GM12878 (cell line): ENCODE measurements around the gene PNLDC1. TPM values are rescaled to one million over a fixed set of nuclear protein-coding genes. Genes with fewer than 3 reads are reported as not detected.

Source experiments
- ATAC-seq: fragments of 200-7000 bp; cut with Tn5 transposase; 3 replicates; pipeline ENCODE4 v1.9.1; 2020; ENCODE audit warnings: mild to moderate bottlenecking, moderate library complexity
- BruUV-seq: library from RNA; stranded (reverse); fragments of 400-500 nt; replicated peaks from 2 replicates; lab custom pipeline; 2021; lab: Mats Ljungman, UMichigan
- CTCF ChIA-PET: fragments of 300-600 bp; sonication (Branson Sonifier 250); formaldehyde crosslinking; extraction: SDS; loops from one replicate; lab custom pipeline; 2021; ENCODE audit warnings: inconsistent platforms; lab: Yijun Ruan, JAX
- POLR2A ChIA-PET: fragments of 350-600 bp; formaldehyde crosslinking; extraction: SDS; loops from one replicate; lab custom pipeline; 2021; ENCODE audit warnings: inconsistent platforms; lab: Charles Lee
- RAD21 ChIA-PET: fragments of 300-600 bp; sonication (Branson Sonifier 250); formaldehyde crosslinking; loops from one replicate; lab custom pipeline; 2023; ENCODE audit warnings: antibody characterized with exemption; ENCODE audit not compliant: unreplicated experiment; lab: Charles Lee
- SMC1A ChIA-PET: fragments of 300-600 bp; sonication (Branson Sonifier 250); formaldehyde crosslinking; loops from one replicate; lab custom pipeline; 2023; ENCODE audit not compliant: unreplicated experiment, uncharacterized antibody; lab: Charles Lee
- DNase-seq: peaks from one replicate; pipeline ENCODE4 v3.0.0-alpha.2; 2011; ENCODE audit warnings: low read depth, low spot score
- FAIRE-seq: peaks from 3 replicates; lab custom pipeline; 2011; peaks lifted over from hg19 to GRCh38; lab: Jason Lieb, UNC
- H2AFZ ChIP-seq: 2 replicates; pipeline ENCODE4 v1.6.0; 2011; ENCODE audit warnings: low read depth, low read length, control low read depth; ENCODE audit not compliant: control insufficient read depth
- H3K27ac ChIP-seq: 2 replicates; pipeline ENCODE4 v1.5.1; 2011; ENCODE audit warnings: control low read depth; ENCODE audit not compliant: control insufficient read depth, insufficient read depth
- H3K27me3 ChIP-seq, 2 experiments: replicated peaks in 1 of 2; 2 replicates each; pipeline versions ENCODE4 v1.6.0 to v1.6.1; 2011; ENCODE audit warnings: low read length in 1 of 2; ENCODE audit not compliant: control insufficient read depth in 2 of 2, insufficient read depth in 2 of 2
- H3K36me3 ChIP-seq, 2 experiments: 2 replicates each; pipeline ENCODE4 v1.5.1; 2011; ENCODE audit warnings: low read length in 1 of 2; ENCODE audit not compliant: control insufficient read depth in 2 of 2, insufficient read depth in 2 of 2
- H3K4me1 ChIP-seq: 2 replicates; pipeline ENCODE4 v1.6.1; 2011; ENCODE audit warnings: mild to moderate bottlenecking, low read length, moderate library complexity, mixed read lengths; ENCODE audit not compliant: control insufficient read depth, insufficient read depth
- H3K4me2 ChIP-seq: 2 replicates; pipeline ENCODE4 v1.6.0; 2011; ENCODE audit warnings: control low read depth; ENCODE audit not compliant: control insufficient read depth, insufficient read depth
- H3K4me3 ChIP-seq: fragments of 200-600 bp; sonication (generic); 2 replicates; pipeline ENCODE4 v1.5.1; 2016
- H3K79me2 ChIP-seq: 2 replicates; pipeline ENCODE4 v1.6.0; 2011; ENCODE audit warnings: low read length; ENCODE audit not compliant: control insufficient read depth, insufficient read depth
- H3K9ac ChIP-seq: 2 replicates; pipeline ENCODE4 v1.8.0; 2011; ENCODE audit warnings: low read length, control low read depth, mixed read lengths; ENCODE audit not compliant: control insufficient read depth, insufficient read depth
- H3K9me3 ChIP-seq: replicated peaks from 3 replicates; pipeline ENCODE4 v1.5.1; 2011; ENCODE audit warnings: mild to moderate bottlenecking, low read length; ENCODE audit not compliant: control insufficient read depth, insufficient read depth
- H4K20me1 ChIP-seq: 2 replicates; pipeline ENCODE4 v1.6.0; 2011; ENCODE audit not compliant: control insufficient read depth, insufficient read depth
- ASH2L ChIP-seq: fragments of 300-600, 200-600 bp; sonication (generic); IDR thresholded peaks from 2 replicates; pipeline ENCODE4 v1.6.1; 2017; ENCODE audit warnings: low read depth, mild to moderate bottlenecking, borderline replicate concordance
- BRCA1 ChIP-seq: IDR thresholded peaks from 2 replicates; pipeline ENCODE4 v1.6.1; 2011; ENCODE audit warnings: low read depth, low read length, improper control_type of control experiment
- CEBPB ChIP-seq, 2 experiments: fragments of 150-350 bp in 1 of 2; IDR thresholded peaks; 2 replicates each; pipeline ENCODE4 v1.6.1; 2012 to 2014; ENCODE audit warnings: low read depth in 2 of 2, low read length in 2 of 2, borderline replicate concordance in 1 of 2, inconsistent platforms in 1 of 2
- CREB1 ChIP-seq: IDR thresholded peaks from 2 replicates; pipeline ENCODE4 v1.6.1; 2012; ENCODE audit warnings: low read depth, mild to moderate bottlenecking, inconsistent platforms
- EP300 ChIP-seq, 2 experiments: fragments of 150-350 bp in 1 of 2; IDR thresholded peaks; 2 replicates each; pipeline ENCODE4 v1.6.1; 2011 to 2012; ENCODE audit warnings: low read depth in 2 of 2, low read length in 2 of 2, borderline replicate concordance in 1 of 2, improper control_type of control experiment in 1 of 2, inconsistent platforms in 1 of 2; ENCODE audit not compliant: control insufficient read depth in 1 of 2
- FOXK2 ChIP-seq: fragments of 450-650 bp; IDR thresholded peaks from 2 replicates; pipeline ENCODE4 v1.6.1; 2017; ENCODE audit warnings: mild to moderate bottlenecking, moderate library complexity
- HCFC1 ChIP-seq: fragments of 150-350 bp; IDR thresholded peaks from 2 replicates; pipeline ENCODE4 v1.6.1; 2014; ENCODE audit warnings: low read length
- HDAC2 ChIP-seq: fragments of 200-600 bp; sonication (generic); IDR thresholded peaks from 2 replicates; pipeline ENCODE4 v1.6.1; 2017
- KDM1A ChIP-seq: fragments of 200-600 bp; sonication (generic); IDR thresholded peaks from 2 replicates; pipeline ENCODE4 v1.6.1; 2016; ENCODE audit warnings: borderline replicate concordance
- MYB ChIP-seq: fragments of 150-350 bp; IDR thresholded peaks from 2 replicates; pipeline ENCODE4 v1.6.1; 2014; ENCODE audit warnings: mild to moderate bottlenecking, low read depth, low read length, borderline replicate concordance
- NRF1 ChIP-seq: conservative IDR thresholded peaks from 2 replicates; pipeline ENCODE4 v1.6.1; 2011; ENCODE audit warnings: mild to moderate bottlenecking, low read depth, low read length, improper control_type of control experiment
- PAX5 ChIP-seq: IDR thresholded peaks from 2 replicates; pipeline ENCODE4 v1.6.1; 2011; ENCODE audit warnings: low read depth, low read length, borderline replicate concordance
- SMC3 ChIP-seq: IDR thresholded peaks from 2 replicates; pipeline ENCODE4 v1.6.1; 2011; ENCODE audit warnings: low read length, improper control_type of control experiment, borderline replicate concordance
- TCF3 ChIP-seq: IDR thresholded peaks from 2 replicates; pipeline ENCODE4 v1.6.1; 2012; ENCODE audit warnings: low read depth, mild to moderate bottlenecking, low read length, borderline replicate concordance; ENCODE audit not compliant: insufficient read depth
- ZNF207 ChIP-seq: fragments of 450-650 bp; IDR thresholded peaks from 2 replicates; pipeline ENCODE4 v1.6.1; 2014; ENCODE audit warnings: antibody characterized with exemption, mild to moderate bottlenecking, borderline replicate concordance
- WGBS: methylation state at CpG from one replicate; pipeline ENCODE4 v1.1.6; 2016; ENCODE audit warnings: low lambda C conversion rate; ENCODE audit not compliant: insufficient replicate concordance, insufficient coverage; ENCODE audit errors: missing lambda C conversion rate; 5-methylcytosine and 5-hydroxymethylcytosine counted together
- in situ Hi-C: fragments of 300-500 bp; cut with MboI; formaldehyde crosslinking; loops from 9 replicates; pipeline ENCODE4 v1.14.3; 2018; ENCODE audit warnings: mixed read lengths
- intact Hi-C: fragments of 100-400 bp; cut with micrococcal nuclease; formaldehyde crosslinking; loops from one replicate; pipeline ENCODE4 v1.14.2; 2022; ENCODE audit not compliant: unreplicated experiment
- polyA plus RNA-seq, 11 experiments: library from polyadenylated mRNA; depleted of rRNA in 4 of 11; unstranded in 6 of 11; stranded (reverse) in 5 of 11; fragments of >200 nt; fragmentation: Nextera tagmentation in 4 of 11; fragmentation: Illumina TruSeq in 1 of 11; extraction: Ambion mirVana in 4 of 11; extraction: Trizol in 1 of 11; gene quantifications; 1 replicate in 1 of 11; 2 replicates in 10 of 11; pipeline versions ENCODE4 v1.2.1 to v1.2.3, GENCODE V29; 2011 to 2016; ENCODE audit warnings: inconsistent platforms in 2 of 11, missing spikeins in 2 of 11, low read depth in 1 of 11
- total RNA-seq, 4 experiments: library from RNA; depleted of rRNA in 3 of 4; stranded (reverse); fragments of >200 nt in 3 of 4; fragmentation: Illumina TruSeq in 1 of 4; extraction: Trizol in 1 of 4; gene quantifications; 2 replicates each; pipeline versions ENCODE4 v1.2.1 to v1.2.3, GENCODE V29; 2013 to 2021
- TF ChIP-seq, protein P1 (sequence below): IDR thresholded peaks from 2 replicates; pipeline ENCODE4 v1.6.1; 2012; ENCODE audit warnings: low read depth, low read length, improper control_type of control experiment
- TF ChIP-seq, protein P2 (sequence below): IDR thresholded peaks from 2 replicates; pipeline ENCODE4 v1.6.1; 2012; ENCODE audit warnings: low read depth, low read length, improper control_type of control experiment
- TF ChIP-seq, protein P3 (sequence below), 3 experiments: IDR thresholded peaks in 2 of 3; conservative IDR thresholded peaks in 1 of 3; 2 replicates each; pipeline ENCODE4 v1.5.1; 2011; ENCODE audit warnings: low read depth in 3 of 3, low read length in 3 of 3, mild to moderate bottlenecking in 3 of 3, control low read depth in 2 of 3, moderate library complexity in 2 of 3, inconsistent platforms in 1 of 3, mixed read lengths in 1 of 3; ENCODE audit not compliant: control insufficient read depth in 2 of 3, insufficient read depth in 1 of 3; ENCODE audit errors: extremely low read depth in 1 of 3

PNLDC1 gene
- total and polyA plus RNA-seq, 10 of the 15 experiments (the other 5 are each of a cell fraction or from before 2014, with no cell fraction given): 0.06 to 0.25 (median 0.09) TPM; not detected in 2

DNA sequence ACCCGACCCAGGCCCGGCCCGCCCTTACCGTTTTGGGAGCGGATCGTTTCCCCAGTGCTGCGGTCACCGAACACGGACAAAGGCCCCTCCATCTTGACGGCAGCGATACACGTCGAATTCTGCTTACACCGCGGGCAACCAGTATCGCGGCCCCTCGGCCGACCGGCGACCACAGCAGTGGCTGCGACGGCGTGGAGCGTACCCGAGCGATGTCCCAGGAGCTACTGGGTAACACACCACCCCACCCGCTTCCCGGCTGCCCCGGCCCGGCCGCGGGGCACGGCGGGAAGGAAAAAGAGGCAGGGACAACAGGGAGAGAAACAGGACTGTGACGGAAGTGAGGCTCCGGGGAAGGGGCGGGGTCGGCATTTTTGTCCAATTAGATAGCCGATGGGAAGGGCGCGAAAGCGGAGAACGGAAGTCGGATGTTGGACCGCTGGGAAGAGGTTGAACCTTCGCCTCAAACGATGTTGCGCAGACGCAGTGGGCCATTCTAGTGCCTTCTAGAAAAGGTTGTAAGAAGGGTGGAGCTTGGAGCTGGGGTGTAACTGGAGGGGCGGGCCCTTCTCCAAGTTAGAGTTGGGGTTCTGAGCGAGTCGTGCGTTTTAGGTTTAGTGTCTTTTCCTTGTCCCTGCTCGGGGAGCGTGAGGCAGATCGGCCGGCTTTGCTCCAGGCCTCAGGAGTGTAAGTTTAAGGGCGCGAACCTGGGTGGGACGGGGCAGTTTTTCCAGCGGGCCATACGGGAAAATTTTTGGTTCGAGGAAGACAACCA lies 10.5 kb upstream of the PNLDC1 start, which contains the start of gene TCP1:
TCP1 (minus strand) TSS at position 226 of the 772 bp plus-strand sequence; CDS start at position 92, 134 bp downstream.
- RAD21 ChIA-PET: interaction anchor here (0.7 to 5.5 kb wide), 14 partner anchors 12 to 193 kb away, joined by 3 to 52 read pairs (median 4); partner anchors contain the start of genes ACAT2 and WTAP
- Histone ChIP-seq H2AFZ (peak within 1 kb of the TSS; percentile 89), H3K4me1 (no peaks in the 10 kb centered on the region; the same call in 1 of the 2 replicates), H3K36me3 (peaks cover 0 to 9% of the 10 kb centered on the region in 2 experiments; a peak in 2 of 4 replicates), H3K27me3 (no peaks in the 10 kb centered on the region), H3K79me2 (peaks cover 87% of the 10 kb centered on the region), H3K4me2 (peak within 1 kb of the TSS; percentile 67), H3K9ac (peak within 1 kb of the TSS; percentile 92), H3K4me3 (peak within 1 kb of the TSS; percentile 90), H3K9me3 (no peaks in the 10 kb centered on the region), H3K27ac (peak within 1 kb of the TSS; percentile 87), H4K20me1 (no peaks in the 10 kb centered on the region)
- DNase-seq (peak; percentile 99), ATAC-seq (peak; percentile 86), FAIRE-seq (peak; percentile 90)
- POLR2A ChIA-PET: interaction anchor here (0.6 to 5.3 kb wide), 19 partner anchors 12 to 194 kb away, joined by 3 to 85 read pairs (median 4); partner anchors contain the start of genes ACAT2 and WTAP
- in situ Hi-C loops (no loop called here), intact Hi-C loops (loop anchor here (1.0 to 5.0 kb wide), 5 partner anchors 27 to 183 kb away; partner anchors contain the start of genes ACAT2, SOD2 and WTAP)
- SMC1A ChIA-PET: interaction anchor here (0.9 to 8.4 kb wide), 13 partner anchors 9 to 189 kb away, joined by 3 to 108 read pairs (median 9); partner anchors contain the start of genes ACAT2 and WTAP
- CTCF ChIA-PET: interaction anchor here (0.8 to 4.7 kb wide), 9 partner anchors 17 to 193 kb away, joined by 3 to 46 read pairs (median 5); partner anchors contain the start of genes SOD2 and WTAP
- no TSS peak for BruUV-seq
- WGBS: under 1% methylated on average over 60 of the region's 64 CpGs
- peak; percentile 58; the same call in 1 of the 2 replicates for TF ChIP-seq TCF3
- TF ChIP-seq NRF1: peak; percentile 90
- TF ChIP-seq, protein P1, sequence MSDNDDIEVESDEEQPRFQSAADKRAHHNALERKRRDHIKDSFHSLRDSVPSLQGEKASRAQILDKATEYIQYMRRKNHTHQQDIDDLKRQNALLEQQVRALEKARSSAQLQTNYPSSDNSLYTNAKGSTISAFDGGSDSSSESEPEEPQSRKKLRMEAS: no peak
- TF ChIP-seq KDM1A: no peak
- TF ChIP-seq CEBPB (IDR thresholded peaks at IDR 0.05; ENCODE audit: borderline replicate concordance in 1 of 2, low read depth in 2 of 2, low read length in 2 of 2): no peak
- no peak for TF ChIP-seq PAX5
- TF ChIP-seq HDAC2: no peak
- no peak for TF ChIP-seq BRCA1
- peak in 1 of 2 experiments; percentile 88; a peak in 1 of 4 replicates for TF ChIP-seq EP300 (IDR thresholded peaks at IDR 0.05; ENCODE audit: borderline replicate concordance in 1 of 2, control insufficient read depth in 1 of 2, low read depth in 2 of 2, low read length in 2 of 2)
- TF ChIP-seq CREB1: peak; percentile 74
- peak; percentile 49 for TF ChIP-seq ZNF207
- TF ChIP-seq ASH2L: no peak
- TF ChIP-seq, protein P2, sequence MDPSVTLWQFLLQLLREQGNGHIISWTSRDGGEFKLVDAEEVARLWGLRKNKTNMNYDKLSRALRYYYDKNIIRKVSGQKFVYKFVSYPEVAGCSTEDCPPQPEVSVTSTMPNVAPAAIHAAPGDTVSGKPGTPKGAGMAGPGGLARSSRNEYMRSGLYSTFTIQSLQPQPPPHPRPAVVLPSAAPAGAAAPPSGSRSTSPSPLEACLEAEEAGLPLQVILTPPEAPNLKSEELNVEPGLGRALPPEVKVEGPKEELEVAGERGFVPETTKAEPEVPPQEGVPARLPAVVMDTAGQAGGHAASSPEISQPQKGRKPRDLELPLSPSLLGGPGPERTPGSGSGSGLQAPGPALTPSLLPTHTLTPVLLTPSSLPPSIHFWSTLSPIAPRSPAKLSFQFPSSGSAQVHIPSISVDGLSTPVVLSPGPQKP: peak; percentile 73; the same call in 1 of the 2 replicates
- no peak for TF ChIP-seq MYB
- TF ChIP-seq HCFC1: peak; percentile 54
- peak; percentile 5; the same call in 1 of the 2 replicates for TF ChIP-seq SMC3
- peak; percentile 89 for TF ChIP-seq FOXK2
- TF ChIP-seq, protein P3, sequence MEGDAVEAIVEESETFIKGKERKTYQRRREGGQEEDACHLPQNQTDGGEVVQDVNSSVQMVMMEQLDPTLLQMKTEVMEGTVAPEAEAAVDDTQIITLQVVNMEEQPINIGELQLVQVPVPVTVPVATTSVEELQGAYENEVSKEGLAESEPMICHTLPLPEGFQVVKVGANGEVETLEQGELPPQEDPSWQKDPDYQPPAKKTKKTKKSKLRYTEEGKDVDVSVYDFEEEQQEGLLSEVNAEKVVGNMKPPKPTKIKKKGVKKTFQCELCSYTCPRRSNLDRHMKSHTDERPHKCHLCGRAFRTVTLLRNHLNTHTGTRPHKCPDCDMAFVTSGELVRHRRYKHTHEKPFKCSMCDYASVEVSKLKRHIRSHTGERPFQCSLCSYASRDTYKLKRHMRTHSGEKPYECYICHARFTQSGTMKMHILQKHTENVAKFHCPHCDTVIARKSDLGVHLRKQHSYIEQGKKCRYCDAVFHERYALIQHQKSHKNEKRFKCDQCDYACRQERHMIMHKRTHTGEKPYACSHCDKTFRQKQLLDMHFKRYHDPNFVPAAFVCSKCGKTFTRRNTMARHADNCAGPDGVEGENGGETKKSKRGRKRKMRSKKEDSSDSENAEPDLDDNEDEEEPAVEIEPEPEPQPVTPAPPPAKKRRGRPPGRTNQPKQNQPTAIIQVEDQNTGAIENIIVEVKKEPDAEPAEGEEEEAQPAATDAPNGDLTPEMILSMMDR (IDR thresholded peaks at IDR 0.05 in 2 of 3, conservative IDR thresholded peaks at IDR 0.05 in 1 of 3; ENCODE audit: control insufficient read depth in 2 of 3, extremely low read depth in 1 of 3, insufficient read depth in 1 of 3, low read depth in 3 of 3, low read length in 3 of 3): no peak
